Neural progenitor cell (in vitro differentiated cells): Measurements from ENCODE around the gene OR52E5.

Experiments
- CTCF ChIP-seq: fragments of 200-600 bp; sonication (generic); IDR thresholded peaks from 2 replicates; pipeline ENCODE4 v1.5.1; 2017; ENCODE audit warnings: antibody characterized with exemption, mild to moderate bottlenecking
- EZH2 ChIP-seq: fragments of 200-600 bp; sonication (generic); IDR thresholded peaks from 2 replicates; pipeline ENCODE4 v1.6.1; 2017; ENCODE audit warnings: antibody characterized with exemption, mild to moderate bottlenecking, moderate library complexity
- EZH2phosphoT487 ChIP-seq: fragments of 200-600 bp; sonication (generic); IDR thresholded peaks from 2 replicates; pipeline ENCODE4 v1.6.1; 2017; ENCODE audit warnings: antibody characterized with exemption

DNA sequence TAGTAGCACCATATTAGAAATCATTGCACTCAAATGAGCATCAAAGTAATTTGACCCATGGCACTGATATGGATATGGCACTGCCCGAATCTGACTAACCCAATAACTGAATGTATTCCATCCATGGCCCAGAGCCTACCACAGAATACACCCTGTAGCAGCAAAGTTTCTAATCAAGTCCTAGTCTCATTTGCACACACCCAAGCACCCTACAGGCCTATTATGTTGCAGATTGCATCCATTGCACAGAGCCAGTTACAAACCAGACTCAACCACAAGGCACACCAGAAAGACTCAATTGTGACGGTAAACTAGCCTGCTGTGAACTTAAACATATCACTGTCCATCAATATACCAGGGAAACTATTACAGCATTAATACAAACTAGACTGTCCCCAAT lies 6.5 kb downstream of the OR52E5 start:
- no peak for TF ChIP-seq CTCF
- TF ChIP-seq EZH2: no peak
- TF ChIP-seq EZH2phosphoT487: no peak
